Measurements from ENCODE around the gene CDKL1.

- TF ChIP-seq CTCF (conservative IDR thresholded peaks at IDR 0.05 in 1 of 2, IDR thresholded peaks at IDR 0.05 in 1 of 2; ENCODE audit: low read depth in 1 of 2, low read length in 2 of 2) (no peak), EZH2 (IDR thresholded peaks at IDR 0.05; ENCODE audit: low read length, missing control alignments) (no peak)
These were observed 76.4 kb downstream of the CDKL1 start for GRCh38 chr14:50320283-50320682.
